ENCODE data around the gene TOP1.

TOP1 gene

DNA sequence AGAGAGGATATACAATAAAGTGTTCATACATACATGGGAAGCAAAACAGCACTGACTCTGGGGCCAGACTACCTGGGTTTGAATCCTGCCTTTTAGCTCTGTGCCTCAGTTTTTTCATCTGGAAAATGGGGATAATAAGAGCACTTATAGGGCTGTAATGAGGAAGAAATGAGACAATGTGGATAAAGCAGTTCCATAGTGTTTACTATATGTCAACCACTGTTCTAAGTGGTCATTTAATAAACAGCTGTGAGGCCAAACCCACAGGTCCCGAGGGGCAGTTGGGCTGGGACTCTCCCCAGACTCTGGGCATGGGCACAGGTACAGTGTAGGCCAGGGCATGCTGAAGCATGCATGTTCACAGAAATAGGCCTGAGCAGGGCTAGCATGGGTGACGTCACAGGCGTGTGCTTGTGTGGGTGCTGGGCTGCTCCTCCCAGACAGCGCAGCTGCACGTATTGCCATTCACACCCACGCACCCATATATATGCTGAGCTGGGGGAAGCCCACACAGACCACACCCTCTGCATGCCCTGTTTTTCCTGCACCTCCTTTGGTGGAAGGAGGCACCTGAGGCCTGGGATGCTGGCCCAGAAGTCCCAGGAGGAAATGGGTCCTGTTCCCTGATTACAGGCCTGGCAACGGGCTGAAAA, 105.2 kb downstream of the TOP1 start:
- DNase-seq = no peak

DNA sequence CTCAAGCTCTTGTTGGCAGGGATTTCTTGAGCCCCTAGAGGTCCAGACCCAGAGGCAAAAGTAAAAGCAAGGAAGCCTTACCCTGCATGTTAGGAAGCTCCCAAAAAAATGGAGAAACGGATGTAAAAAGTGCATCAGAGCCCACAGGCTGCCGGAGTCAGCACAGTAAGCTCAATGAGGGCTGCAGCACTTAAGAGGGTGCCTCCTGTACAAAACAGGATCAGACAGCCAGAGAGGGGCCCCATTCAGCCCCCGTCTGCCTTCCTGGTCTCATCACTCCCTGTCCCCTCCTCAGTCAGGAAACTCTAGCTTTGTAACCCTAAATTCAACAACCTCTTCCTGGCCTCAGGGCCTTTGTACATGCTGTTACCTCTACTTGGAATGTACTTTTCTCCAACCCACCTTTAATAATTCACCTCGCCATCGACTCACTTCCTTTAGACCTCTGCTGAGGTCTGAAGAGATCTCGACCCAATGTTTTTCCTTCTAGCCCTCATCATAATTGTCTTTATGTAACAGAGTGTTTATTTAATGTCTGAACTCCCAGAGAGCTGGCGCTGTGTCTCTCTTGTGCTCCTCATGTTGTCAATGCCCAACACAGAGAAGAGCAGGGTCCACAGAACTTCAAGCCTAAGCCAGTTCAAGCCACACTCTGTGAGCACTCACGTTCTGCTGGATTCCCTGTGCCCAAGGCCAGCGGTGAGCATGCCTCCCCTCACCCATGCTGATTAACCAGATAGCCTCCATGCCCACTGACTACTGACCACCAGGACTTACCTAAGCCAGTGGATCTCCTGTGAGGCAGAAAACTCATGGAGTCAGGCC, 106.0 kb downstream of the TOP1 start:
- no peak for DNase-seq

DNA sequence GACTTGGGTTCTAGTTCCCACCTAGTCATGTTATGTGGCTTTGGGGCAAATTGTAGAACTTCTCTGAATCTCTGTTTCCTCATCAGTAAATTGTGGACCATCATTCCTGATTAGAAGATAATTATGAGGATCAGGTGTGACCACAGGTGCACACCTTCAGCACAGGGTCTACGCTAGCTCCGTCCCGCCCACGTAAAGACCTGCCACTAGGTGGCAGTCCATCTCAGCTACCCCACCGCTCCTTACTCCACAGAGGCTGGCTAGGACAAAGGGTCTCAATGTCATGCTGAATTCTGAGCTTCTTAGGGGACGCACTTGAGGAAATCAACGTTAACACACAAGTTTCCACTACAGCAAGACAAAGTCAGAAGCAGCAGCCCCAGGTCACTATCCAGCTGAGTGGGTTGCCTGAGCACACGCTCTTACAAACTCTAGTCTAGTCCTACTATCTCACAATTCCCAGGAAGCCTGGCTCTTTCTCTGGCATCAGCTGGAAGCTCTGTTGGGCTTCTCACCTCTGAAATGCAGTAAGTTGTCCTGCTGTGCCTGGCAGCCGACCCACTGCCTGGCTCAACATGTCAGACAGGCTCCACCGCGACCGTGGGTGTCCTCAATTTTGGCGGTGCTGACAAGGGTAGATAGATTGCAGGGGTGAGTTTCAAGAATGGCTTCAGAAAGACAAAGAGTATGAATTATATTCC, 106.7 kb downstream of the TOP1 start:
- peak; percentile 37 for DNase-seq

DNA sequence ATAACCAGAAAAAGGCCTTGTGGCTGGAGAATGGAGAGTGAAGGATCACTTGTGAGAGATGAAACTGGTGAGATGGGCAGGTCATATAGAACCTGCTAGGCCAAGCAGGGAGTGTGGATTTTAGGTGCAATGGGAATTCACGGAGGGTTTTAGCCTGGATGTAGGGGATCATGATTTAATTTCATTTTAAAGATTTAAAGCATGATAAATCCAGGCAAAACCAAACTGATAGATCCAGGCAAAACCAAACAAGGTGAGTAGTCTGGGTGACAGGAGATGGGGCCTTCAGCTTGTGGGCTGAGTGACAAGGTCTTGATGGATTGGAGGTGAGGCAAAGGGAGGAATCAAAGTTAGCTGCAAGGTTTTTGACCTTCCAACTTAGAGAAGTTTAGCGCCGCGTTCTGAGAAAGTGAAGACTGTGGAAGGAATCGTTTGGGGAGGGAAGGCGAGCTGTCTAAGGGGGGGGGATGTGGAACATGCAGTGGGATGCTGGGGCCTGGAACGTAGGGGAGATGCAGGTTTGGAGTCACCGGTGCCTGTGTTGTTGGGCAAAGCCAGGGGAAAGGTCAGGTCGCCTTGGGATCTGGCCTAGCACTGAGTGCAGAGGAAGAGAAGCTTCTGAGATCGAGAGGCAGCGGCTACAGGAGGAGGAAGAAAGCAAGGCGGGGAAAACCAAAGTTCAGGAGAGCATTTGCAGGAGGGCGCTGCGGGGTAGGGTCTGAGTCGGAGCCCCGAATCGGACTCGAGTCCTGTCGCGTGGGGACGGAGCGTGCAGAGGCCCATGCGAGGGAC, 107.5 kb downstream of the TOP1 start:
- DNase-seq = no peak

DNA sequence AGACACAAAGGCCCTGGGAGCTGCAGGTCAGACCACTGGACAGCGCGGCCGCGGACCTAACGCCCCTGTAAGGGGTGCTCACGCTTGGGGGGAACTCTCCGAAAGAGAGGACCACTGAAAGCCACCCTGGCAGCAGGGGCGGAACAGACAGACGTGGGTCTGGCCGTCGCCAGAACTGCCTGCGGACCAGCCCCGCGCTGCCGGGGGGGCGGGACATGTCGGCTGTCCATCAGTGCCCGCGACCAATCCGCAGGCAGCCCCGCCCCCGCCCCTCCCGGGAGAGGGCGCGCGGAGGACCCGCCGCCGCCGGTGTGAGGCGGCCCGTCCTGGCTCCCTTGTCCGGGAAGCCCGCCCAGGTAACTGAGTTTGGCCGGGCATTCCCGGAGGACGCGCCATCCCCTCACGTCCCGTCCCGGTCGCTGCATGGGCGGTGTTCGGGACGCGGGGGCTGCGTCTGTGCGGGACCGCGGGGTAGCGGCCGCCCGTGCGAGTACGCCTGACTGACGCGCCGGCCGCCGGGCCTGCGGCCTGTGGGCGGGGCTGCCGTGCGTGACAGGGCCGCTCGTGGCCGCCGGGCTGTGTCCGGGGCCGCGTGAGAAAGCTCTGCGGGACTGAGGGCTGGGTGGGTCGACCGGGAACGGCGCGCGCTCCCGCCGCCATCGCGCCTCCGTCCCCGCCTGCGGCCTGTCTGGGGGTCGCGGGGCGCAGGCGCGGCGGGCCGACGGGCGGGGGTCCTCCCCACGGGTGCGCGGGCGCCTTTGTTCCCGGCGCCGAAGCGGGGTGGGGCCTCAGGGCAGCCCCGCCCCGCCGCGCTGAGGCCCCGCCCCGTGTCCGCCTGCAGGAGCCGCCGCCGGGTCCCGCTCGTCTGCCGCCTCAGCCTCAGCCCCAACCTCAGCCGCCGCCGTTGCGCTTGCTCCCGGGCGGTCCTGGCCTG, 108.3 kb downstream of the TOP1 start, which contains the start of gene PLCG1:
PLCG1 (plus strand) TSS at position 864 of the 934 bp plus-strand sequence. CDS start 99 bp downstream, outside the sequence.
- peak; percentile 84 for DNase-seq

DNA sequence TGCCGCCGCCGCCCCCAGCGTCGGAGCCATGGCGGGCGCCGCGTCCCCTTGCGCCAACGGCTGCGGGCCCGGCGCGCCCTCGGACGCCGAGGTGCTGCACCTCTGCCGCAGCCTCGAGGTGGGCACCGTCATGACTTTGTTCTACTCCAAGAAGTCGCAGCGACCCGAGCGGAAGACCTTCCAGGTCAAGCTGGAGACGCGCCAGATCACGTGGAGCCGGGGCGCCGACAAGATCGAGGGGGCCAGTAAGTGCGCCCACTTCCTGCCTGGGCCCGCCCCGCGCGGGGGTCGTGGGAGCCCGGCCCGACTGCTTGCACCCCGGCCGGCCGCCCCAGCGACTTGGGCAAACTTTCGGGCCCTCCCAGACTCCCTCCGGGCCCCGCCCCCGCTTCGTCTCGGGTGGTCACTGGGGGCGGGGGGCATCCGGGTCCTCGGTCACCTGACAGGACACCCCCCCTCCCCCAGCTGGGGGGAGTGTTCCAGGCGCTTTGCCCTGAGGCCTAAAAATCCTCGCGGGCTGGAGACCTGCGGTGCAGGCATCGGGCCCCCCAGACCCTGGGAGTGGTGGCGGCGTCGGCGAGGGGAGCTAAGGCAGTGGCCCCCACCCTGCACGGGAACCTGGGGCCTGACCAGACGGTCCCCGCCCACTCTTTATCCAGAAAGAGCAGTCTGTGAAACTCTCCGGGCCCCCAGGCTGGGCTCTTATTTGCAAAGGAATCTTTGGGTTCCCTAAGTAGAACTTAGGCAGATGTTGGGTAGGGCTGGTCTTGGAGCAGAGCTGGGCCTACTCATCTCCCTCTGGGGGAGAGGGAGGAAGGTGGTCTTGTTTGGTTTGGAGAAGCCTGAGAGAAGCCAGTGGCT, 109.2 kb downstream of the TOP1 start:
- DNase-seq = peak; percentile 75

DNA sequence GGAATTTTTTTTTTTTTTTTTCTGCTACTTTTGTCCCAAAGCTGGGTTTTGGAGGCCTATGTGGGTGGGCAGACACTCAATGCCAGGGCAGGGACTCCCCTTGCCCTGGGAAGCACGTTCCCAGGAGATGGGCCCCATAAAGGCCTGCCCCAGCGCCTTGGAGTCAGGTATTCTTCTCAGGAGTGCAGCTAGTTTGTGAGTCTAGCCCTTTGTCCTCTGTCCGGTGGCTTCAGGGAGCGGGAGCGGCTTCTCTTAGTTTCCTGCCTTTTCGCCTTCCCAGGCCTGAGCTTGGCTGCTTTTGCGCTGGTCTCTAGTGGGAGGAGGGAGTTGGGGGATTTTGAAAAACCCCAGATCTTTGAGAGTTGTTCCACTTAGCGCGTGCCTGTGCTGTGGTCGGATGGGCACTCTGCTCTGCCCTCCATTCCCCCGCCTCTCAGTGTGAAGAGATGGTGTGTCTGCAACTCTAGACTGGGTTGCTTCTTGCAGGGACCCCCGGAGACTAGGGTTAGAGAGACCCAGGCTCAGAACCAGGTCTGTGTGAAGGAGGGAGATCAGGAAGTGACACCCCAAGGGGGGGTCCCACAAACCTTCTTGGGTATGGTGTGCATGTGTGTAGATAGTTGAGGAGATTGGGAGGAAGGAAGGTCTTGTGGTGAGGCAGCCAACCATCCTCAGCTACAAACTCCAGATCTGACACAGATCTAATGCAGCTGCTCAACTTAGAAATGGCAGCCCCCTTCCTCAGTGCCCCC, 110.0 kb downstream of the TOP1 start:
- peak; percentile 35 for DNase-seq

DNA sequence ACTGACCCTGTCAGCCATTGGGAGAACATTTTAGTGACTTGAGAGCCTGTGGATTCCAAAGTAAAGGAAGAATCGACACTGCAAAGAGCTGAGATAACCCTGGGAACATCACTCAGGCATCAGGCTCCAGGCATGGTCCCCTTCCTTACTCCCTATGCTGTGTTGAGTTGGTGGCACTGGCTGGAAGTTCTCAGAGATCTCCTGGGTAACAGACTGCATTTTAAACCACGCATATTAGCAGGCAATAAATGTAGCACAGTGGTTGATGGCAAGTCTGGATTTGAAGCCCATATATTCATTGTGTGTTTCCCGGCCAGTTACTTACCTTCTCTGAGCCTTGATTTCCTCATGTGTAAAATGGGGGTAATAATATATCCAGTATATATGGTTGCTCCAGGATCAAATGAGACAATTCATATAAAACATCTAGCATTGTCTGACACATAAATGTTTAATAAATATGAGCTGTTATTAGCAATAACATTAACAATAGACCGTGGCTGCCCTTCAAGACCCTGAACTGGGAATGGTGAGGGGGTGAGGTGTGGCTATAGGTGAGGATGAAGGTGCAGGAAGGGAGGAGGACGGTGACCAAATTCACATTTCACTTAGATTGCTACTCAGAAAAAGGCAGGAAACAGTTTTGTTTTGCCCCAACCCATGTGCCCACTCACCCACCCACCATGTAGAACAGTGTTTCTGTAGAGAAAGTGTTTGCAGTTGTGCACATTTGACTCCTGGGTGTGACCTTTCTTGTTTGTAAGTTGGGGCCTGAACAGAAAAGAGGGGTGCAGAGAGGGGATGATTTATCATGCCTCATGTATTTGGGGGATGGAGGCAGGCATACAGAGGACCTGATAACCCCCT, 110.8 kb downstream of the TOP1 start:
- DNase-seq = no peak

DNA sequence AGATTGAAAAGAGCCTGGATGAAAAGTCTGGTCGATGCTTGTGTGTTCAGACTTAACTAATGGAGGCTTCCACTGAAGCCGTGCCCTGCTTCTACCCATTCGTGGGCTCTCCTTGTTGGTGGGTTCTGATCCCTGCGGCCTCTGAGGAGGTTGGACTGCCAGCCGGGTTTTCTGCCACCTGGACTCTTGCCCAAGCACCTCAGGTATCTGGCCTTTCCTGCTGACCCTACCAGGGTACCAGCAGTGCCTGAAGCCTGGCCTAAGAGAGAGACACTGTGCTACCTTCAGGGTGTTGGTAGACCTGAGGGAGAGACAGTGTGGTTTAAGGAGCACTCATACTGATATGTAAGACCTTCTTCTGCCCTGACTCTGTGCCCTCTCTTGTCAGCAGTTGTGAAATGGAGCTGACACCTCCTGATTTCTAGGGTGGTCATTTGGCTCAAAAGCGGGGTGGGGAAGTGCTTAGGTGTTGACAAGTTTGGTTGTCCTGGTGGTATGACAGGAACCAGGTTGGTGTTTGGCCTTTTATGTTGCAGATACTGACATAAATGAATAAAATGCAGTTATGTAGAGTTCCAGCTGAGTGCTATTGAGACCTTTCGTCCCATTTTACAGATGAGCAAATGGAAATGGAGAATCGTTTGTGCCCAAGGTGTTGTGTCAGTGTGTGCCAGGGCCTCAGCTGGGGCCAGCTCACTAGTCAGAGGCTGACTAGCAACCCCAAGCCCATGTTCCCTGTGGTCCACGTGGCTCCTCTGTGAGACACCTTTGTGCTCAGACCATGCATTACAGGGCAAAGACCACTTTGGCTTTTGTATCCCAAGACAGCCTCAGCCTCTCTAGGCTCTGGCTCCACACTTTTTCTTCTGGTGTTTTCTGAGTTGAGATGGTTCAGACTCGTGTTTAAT, 111.9 kb downstream of the TOP1 start:
- DNase-seq = no peak

DNA sequence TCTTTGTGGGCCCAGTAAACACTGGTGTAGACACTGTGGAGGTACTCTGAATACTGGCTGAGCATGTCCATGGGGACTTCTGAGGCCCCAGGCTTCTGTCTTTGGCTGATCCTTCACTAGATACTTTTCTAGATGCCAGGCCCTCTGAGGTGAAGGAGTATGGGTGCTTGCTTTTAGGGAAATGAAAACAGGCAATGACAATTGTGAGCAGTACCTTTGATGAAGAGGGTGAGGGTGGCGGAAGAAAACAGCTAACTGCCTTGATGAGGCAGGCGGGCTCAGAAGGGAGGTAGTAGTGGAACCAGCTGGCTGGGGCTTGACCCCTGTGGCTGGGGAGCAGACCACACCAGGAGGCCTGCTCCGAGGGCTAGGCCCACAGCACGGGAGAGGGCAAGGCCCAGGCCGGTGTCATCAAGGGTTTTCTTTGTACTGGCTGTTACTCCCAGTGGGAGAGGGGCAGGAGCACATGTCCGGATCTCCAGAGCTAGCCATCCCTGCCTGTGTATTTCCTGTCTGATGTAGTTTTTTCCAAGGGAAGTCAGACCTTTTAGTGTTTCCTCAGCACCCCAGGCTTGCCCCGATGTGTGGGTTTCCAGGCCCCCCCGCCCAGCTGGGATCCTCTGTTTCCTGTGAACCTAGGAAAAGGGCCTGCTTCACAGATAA, 112.7 kb downstream of the TOP1 start:
- DNase-seq = peak; percentile 45

DNA sequence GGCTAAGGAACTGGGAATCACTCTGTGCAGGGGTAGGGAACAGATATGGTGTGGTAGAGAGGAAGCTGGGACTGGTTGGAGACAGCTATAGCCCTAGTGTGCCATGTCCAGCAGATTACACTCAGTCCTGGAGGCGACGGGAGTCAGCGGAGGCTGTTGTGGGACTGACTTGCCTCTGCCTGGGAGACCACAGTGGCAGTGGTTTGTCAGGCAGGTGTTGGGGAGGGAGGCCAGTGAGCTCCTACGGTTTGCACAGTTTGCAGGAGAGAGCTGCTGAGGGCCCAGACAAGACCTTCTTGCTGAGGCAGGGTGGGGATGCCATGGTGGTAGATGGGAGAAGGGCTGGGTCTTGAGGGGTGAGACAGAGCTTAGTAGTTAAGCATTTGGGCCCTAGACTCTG, 113.6 kb downstream of the TOP1 start:
- no peak for DNase-seq

DNA sequence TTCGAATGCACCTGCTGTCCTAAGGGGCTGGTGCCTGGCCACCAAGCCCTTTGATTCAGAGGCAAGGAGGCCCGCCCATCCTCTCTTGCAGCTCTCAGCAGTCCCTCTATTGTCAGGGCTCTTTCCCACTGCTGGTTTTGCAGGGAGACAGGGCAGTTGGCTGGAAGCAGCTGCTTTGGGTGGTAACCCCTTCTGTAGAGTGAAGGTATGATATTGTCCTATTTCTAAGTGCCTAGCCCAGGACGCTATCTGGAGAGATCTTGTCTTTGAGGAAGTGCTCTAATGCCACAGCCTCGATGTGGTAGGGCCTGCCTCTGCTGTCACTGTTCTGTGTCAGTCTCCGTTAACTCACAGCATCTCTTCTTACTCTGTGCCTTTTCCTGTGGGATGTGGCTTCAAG, 114.3 kb downstream of the TOP1 start:
- DNase-seq = no peak

DNA sequence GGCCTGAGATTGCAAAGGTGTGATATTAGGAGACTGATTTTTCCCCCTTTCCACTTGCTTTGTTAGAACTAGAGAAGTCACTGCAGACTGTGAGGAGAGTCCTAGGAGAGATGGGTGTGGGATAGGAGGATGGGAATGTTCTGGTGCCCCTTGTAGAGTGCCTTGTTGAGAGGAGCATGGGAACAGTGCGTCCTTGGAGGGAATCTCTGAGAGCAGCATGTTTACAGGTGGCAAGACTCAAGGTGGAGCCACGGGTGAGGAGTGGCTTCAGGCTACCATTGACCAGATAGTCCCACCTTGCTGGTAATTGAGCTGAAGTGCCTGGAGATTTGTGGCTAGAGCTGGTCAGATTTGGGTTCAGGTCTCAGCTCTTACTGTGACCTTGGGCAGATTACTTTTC, 114.7 kb downstream of the TOP1 start:
- DNase-seq = no peak

DNA sequence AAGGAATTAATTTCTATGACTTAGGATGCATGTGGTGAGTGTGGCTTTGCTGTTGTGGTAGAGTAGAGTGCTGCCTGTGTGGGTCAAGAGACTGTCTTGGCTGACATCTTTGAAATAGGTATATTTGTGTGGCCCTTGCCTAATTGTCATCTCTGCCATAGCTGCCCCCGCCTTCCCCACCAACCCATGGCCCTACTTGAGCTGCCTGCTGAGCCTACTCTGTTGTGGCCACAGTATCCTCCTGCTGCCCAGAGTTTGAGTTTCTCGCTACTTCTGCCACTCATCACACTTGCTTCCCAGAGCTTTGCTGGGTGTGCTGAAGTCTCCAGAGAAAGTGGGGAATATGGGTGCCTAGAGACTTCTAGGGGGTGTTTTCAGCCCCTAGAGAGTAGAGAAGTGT, 116.7 kb downstream of the TOP1 start:
- no peak for DNase-seq

DNA sequence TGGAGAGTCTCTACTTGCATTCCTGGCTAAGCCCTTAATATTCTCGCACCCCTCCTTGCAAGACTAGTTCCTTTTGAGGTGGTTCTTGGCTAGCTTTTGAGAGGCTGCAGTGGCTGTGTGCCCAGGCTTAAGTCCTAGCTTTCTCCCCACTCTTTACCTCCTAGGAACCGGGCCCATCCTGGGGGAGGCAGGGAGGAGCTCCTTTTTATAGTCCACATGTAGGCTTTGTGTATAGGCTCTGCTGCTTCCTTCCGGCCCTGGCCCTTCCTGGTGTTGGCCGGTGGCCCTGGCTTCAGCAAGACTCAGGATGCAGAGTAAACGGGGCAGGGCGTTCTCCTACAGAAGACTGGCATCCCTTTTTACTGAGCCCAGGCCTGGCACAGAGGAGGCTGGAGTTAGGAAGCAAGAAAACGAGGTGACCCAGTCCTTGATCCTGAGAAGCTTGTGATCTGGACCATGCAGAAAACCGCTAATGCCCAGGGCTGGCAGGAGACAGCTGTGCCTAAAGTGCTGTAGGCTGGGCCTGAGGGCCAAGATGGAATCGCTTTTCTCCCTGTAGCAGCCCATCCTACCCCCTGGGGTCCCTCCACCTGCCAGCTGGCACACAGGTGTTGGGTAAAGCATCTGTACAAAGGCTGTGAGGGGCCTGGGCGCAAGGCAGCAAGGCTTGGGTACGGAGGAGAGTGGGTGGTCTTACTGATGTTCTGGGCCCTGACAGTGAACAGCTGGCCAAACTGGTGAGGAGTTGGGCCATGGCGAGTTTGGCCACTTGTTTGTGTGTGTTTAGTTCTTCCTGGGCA, 117.4 kb downstream of the TOP1 start:
- DNase-seq = no peak

DNA sequence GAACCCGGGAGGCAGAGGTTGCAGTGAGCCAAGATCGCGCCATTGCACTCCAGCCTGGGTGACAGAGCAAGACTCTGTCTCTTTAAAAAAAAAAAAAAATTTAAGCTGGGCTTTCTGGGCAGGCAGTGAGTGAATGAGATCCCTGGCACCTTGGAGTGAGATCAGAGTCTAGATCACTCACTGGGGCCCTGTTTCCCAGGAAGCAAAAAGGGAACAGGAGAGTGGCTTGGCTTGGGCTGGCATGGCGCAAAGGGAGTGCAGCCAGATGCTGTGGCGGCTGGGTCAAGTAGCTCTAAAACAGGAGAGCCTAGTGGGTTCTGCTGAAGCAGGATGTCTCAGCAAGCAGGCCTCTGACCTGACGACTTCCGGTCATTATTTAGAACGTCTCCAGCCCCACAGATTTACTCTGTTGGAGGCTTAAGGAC, 119.2 kb downstream of the TOP1 start:
- DNase-seq = no peak

All from EL (cell line).